Panc1 (cell line): ENCODE results near the gene RNGTT.

ENCODE experiments used
- CTCF ChIP-seq: fragments of 450-650 bp; IDR thresholded peaks from 2 replicates; pipeline ENCODE4 v1.5.1; 2017; ENCODE audit warnings: mild to moderate bottlenecking
- POLR2AphosphoS5 ChIP-seq: IDR thresholded peaks from 2 replicates; pipeline ENCODE4 v1.6.1; 2012; ENCODE audit warnings: mild to moderate bottlenecking, low read depth, low read length, moderate library complexity
- REST ChIP-seq, 2 experiments: IDR thresholded peaks; 2 replicates each; pipeline ENCODE4 v1.6.1; 2011 to 2012; ENCODE audit warnings: low read depth in 2 of 2, control low read depth in 1 of 2, low read length in 1 of 2, mild to moderate bottlenecking in 1 of 2, moderate library complexity in 1 of 2; ENCODE audit not compliant: insufficient read depth in 1 of 2
- SIN3A ChIP-seq: IDR thresholded peaks from 2 replicates; pipeline ENCODE4 v1.6.1; 2012; ENCODE audit warnings: low read depth, mild to moderate bottlenecking, low read length, moderate library complexity, borderline replicate concordance; ENCODE audit not compliant: insufficient read depth

- TF ChIP-seq CTCF (no peak), REST (IDR thresholded peaks at IDR 0.05; ENCODE audit: insufficient read depth in 1 of 2, low read depth in 2 of 2, low read length in 1 of 2) (no peak), POLR2AphosphoS5 (no peak), SIN3A (no peak)
Measured at GRCh38 chr6:88810701-88811100, 152.7 kb downstream of the RNGTT start.
